OCI-LY7 (cell line): ENCODE measurements around the gene NDUFS8.

Source experiments
- EZH2phosphoT487 ChIP-seq: fragments of 200-600 bp; sonication (generic); IDR thresholded peaks from 2 replicates; pipeline ENCODE4 v1.6.1; 2018; ENCODE audit warnings: low read depth, borderline replicate concordance, mild to moderate bottlenecking, mixed run types, antibody characterized with exemption, low read length, moderate library complexity, mixed read lengths
- TF ChIP-seq, protein P1 (sequence below): fragments of 200-600 bp; sonication (generic); conservative IDR thresholded peaks from 2 replicates; pipeline ENCODE4 v1.5.1; 2014; ENCODE audit warnings: mild to moderate bottlenecking, antibody characterized with exemption, low read length, moderate library complexity, mixed read lengths

DNA sequence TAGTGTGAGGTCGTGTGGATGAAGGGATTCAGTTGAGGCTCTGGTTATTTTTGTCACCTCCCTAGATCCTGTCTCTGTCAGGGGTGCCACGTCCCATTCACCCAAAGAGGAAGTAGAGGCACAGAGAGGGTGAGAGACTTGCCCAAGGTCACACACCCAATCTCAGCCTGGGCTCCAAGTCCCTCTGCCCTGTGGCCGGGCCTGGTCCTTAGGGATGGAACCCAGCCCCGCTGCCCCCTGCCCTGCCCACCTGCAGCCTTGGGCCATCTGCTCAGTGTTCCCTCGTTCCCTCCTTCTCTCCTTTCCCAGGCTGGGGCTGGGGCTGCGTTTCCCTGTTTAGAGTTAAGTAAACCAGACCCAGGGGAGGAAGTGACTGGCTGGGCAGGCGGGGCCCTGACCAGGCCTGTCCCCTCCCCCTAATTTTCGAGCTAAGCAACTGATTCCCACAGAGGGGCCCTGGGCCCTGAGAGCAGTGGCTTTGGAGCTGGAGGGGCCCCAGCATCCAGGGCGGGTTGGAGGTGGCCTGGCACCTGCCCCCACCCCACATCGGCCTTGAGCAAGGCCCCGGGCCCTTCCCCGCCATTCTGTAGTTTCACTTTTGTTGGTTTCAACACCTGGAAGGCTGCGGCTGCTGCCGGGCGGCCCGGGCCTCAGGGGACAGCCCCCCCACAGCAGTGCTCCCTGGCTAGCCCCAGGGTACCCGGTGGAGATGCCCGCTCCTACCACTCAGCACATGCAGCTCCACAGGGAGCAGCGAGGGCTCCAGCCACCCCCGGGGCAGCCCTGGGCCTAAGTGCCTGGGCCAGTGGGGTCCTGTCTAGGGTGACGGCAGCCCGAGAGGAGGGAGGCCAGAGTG is 9.8 kb downstream of the NDUFS8 start:
- TF ChIP-seq, protein P1, sequence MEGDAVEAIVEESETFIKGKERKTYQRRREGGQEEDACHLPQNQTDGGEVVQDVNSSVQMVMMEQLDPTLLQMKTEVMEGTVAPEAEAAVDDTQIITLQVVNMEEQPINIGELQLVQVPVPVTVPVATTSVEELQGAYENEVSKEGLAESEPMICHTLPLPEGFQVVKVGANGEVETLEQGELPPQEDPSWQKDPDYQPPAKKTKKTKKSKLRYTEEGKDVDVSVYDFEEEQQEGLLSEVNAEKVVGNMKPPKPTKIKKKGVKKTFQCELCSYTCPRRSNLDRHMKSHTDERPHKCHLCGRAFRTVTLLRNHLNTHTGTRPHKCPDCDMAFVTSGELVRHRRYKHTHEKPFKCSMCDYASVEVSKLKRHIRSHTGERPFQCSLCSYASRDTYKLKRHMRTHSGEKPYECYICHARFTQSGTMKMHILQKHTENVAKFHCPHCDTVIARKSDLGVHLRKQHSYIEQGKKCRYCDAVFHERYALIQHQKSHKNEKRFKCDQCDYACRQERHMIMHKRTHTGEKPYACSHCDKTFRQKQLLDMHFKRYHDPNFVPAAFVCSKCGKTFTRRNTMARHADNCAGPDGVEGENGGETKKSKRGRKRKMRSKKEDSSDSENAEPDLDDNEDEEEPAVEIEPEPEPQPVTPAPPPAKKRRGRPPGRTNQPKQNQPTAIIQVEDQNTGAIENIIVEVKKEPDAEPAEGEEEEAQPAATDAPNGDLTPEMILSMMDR: no peak
- TF ChIP-seq EZH2phosphoT487: no peak
